ENCODE data around the gene ELMO1.

ELMO1 gene

GRCh38 chr7:37104822-37105518 is 343.7 kb downstream of the ELMO1 start:
- Histone ChIP-seq H3K27ac (ENCODE audit: insufficient read depth in 1 of 2, low read depth in 1 of 2, low read length in 2 of 2, poor library complexity in 1 of 2, severe bottlenecking in 2 of 2) (no peak overlapping the region), H3K9me3 (ENCODE audit: control extremely low read depth in 1 of 5, control insufficient read depth in 4 of 5, insufficient read depth in 2 of 5, low read depth in 1 of 5, low read length in 4 of 5) (no peaks in the 10 kb centered on the region), H3K4me1 (ENCODE audit: control extremely low read depth in 1 of 4, control insufficient read depth in 4 of 4, insufficient read depth in 4 of 4, low read length in 3 of 4) (peaks cover 0 to 25% (median 8%) of the 10 kb centered on the region in 4 experiments), H3K27me3 (replicated peaks in 2 of 5; ENCODE audit: control insufficient read depth in 4 of 5, insufficient read depth in 5 of 5, low read length in 4 of 5) (no peaks in the 10 kb centered on the region), H3K4me3 (ENCODE audit: control insufficient read depth in 1 of 7, extremely low read depth in 1 of 7, insufficient read depth in 4 of 7, low read depth in 2 of 7, low read length in 6 of 7) (no peak overlapping the region), H3K36me3 (ENCODE audit: control insufficient read depth in 4 of 4, insufficient read depth in 4 of 4, low read length in 3 of 4) (peaks cover 8 to 36% (median 24%) of the 10 kb centered on the region in 4 experiments)
- ChIA-PET POLR2A (no interaction called here), CTCF (interaction anchor here (0.6 to 1.4 kb wide), 3 partner anchors 69 to 930 kb away, joined by 3 to 5 read pairs (median 5); no protein-coding TSS in a partner anchor)
- no peak for DNase-seq
- WGBS (ENCODE audit: insufficient coverage): 80% methylated on average over 5 of the region's 6 CpGs

GRCh38 chr7:37102518-37103137 is 346.0 kb downstream of the ELMO1 start:
- Histone ChIP-seq H3K27me3 (replicated peaks in 2 of 5; ENCODE audit: control insufficient read depth in 4 of 5, insufficient read depth in 5 of 5, low read length in 4 of 5) (no peaks in the 10 kb centered on the region), H3K36me3 (ENCODE audit: control insufficient read depth in 4 of 4, insufficient read depth in 4 of 4, low read length in 3 of 4) (peaks cover 11 to 33% (median 23%) of the 10 kb centered on the region in 4 experiments), H3K27ac (ENCODE audit: insufficient read depth in 1 of 2, low read depth in 1 of 2, low read length in 2 of 2, poor library complexity in 1 of 2, severe bottlenecking in 2 of 2) (no peak overlapping the region), H3K9me3 (ENCODE audit: control extremely low read depth in 1 of 5, control insufficient read depth in 4 of 5, insufficient read depth in 2 of 5, low read depth in 1 of 5, low read length in 4 of 5) (no peaks in the 10 kb centered on the region), H3K4me3 (ENCODE audit: control insufficient read depth in 1 of 7, extremely low read depth in 1 of 7, insufficient read depth in 4 of 7, low read depth in 2 of 7, low read length in 6 of 7) (no peak overlapping the region), H3K4me1 (ENCODE audit: control extremely low read depth in 1 of 4, control insufficient read depth in 4 of 4, insufficient read depth in 4 of 4, low read length in 3 of 4) (peaks cover 0 to 22% (median 6%) of the 10 kb centered on the region in 4 experiments)
- ChIA-PET POLR2A (no interaction called here), CTCF (interaction anchor here (1.2 kb wide), 1 partner anchor 8 kb away, joined by 3 read pairs; no protein-coding TSS in a partner anchor)
- DNase-seq: no peak
- WGBS (ENCODE audit: insufficient coverage): no CpG with 5 or more reads among the region's 2 CpGs

GRCh38 chr7:37100735-37101331 is 347.8 kb downstream of the ELMO1 start:
- peaks cover 0 to 22% (median 6%) of the 10 kb centered on the region in 4 experiments for H3K4me1 ChIP-seq (ENCODE audit: control extremely low read depth in 1 of 4, control insufficient read depth in 4 of 4, insufficient read depth in 4 of 4, low read length in 3 of 4)
- ChIA-PET CTCF (interaction anchor here (0.7 kb wide), 1 partner anchor 54 kb away, joined by 3 read pairs; no protein-coding TSS in a partner anchor), POLR2A (interaction anchor here (0.6 kb wide), 1 partner anchor 111 kb away, joined by 3 read pairs; no protein-coding TSS in a partner anchor)
- peaks cover 6 to 33% (median 25%) of the 10 kb centered on the region in 4 experiments for H3K36me3 ChIP-seq (ENCODE audit: control insufficient read depth in 4 of 4, insufficient read depth in 4 of 4, low read length in 3 of 4)
- no peak overlapping the region for H3K4me3 ChIP-seq (ENCODE audit: control insufficient read depth in 1 of 7, extremely low read depth in 1 of 7, insufficient read depth in 4 of 7, low read depth in 2 of 7, low read length in 6 of 7)
- H3K27ac ChIP-seq (ENCODE audit: insufficient read depth in 1 of 2, low read depth in 1 of 2, low read length in 2 of 2, poor library complexity in 1 of 2, severe bottlenecking in 2 of 2): no peak overlapping the region
- DNase-seq: peak; percentile 34 to 79 (median 70)
- no peaks in the 10 kb centered on the region for H3K27me3 ChIP-seq (replicated peaks in 2 of 5; ENCODE audit: control insufficient read depth in 4 of 5, insufficient read depth in 5 of 5, low read length in 4 of 5)
- 64% methylated on average over 6 of the region's 7 CpGs for WGBS (ENCODE audit: insufficient coverage)
- H3K9me3 ChIP-seq (ENCODE audit: control extremely low read depth in 1 of 5, control insufficient read depth in 4 of 5, insufficient read depth in 2 of 5, low read depth in 1 of 5, low read length in 4 of 5): no peaks in the 10 kb centered on the region

GRCh38 chr7:37098762-37099161 is 349.9 kb downstream of the ELMO1 start:
- H3K4me3 ChIP-seq (ENCODE audit: control insufficient read depth in 1 of 7, extremely low read depth in 1 of 7, insufficient read depth in 4 of 7, low read depth in 2 of 7, low read length in 6 of 7): no peak overlapping the region
- H3K36me3 ChIP-seq (ENCODE audit: control insufficient read depth in 4 of 4, insufficient read depth in 4 of 4, low read length in 3 of 4): peaks cover 19 to 52% (median 43%) of the 10 kb centered on the region in 4 experiments
- H3K9me3 ChIP-seq (ENCODE audit: control extremely low read depth in 1 of 5, control insufficient read depth in 4 of 5, insufficient read depth in 2 of 5, low read depth in 1 of 5, low read length in 4 of 5): no peaks in the 10 kb centered on the region
- no peak for DNase-seq
- H3K27me3 ChIP-seq (replicated peaks in 2 of 5; ENCODE audit: control insufficient read depth in 4 of 5, insufficient read depth in 5 of 5, low read length in 4 of 5): no peaks in the 10 kb centered on the region
- no CpG with 5 or more reads among the region's 2 CpGs for WGBS (ENCODE audit: insufficient coverage)
- H3K4me1 ChIP-seq (ENCODE audit: control extremely low read depth in 1 of 4, control insufficient read depth in 4 of 4, insufficient read depth in 4 of 4, low read length in 3 of 4): peaks cover 0 to 22% (median 6%) of the 10 kb centered on the region in 4 experiments
- ChIA-PET POLR2A (no interaction called here), CTCF (interaction anchor here (2.6 kb wide), 1 partner anchor 11 kb away, joined by 6 read pairs; no protein-coding TSS in a partner anchor)
- no peak overlapping the region for H3K27ac ChIP-seq (ENCODE audit: insufficient read depth in 1 of 2, low read depth in 1 of 2, low read length in 2 of 2, poor library complexity in 1 of 2, severe bottlenecking in 2 of 2)

GRCh38 chr7:37097983-37098382 is 350.7 kb downstream of the ELMO1 start:
- Histone ChIP-seq H3K9me3 (ENCODE audit: control extremely low read depth in 1 of 5, control insufficient read depth in 4 of 5, insufficient read depth in 2 of 5, low read depth in 1 of 5, low read length in 4 of 5) (no peaks in the 10 kb centered on the region), H3K4me3 (ENCODE audit: control insufficient read depth in 1 of 7, extremely low read depth in 1 of 7, insufficient read depth in 4 of 7, low read depth in 2 of 7, low read length in 6 of 7) (no peak overlapping the region), H3K4me1 (ENCODE audit: control extremely low read depth in 1 of 4, control insufficient read depth in 4 of 4, insufficient read depth in 4 of 4, low read length in 3 of 4) (peaks cover 0 to 22% (median 6%) of the 10 kb centered on the region in 4 experiments), H3K27ac (ENCODE audit: insufficient read depth in 1 of 2, low read depth in 1 of 2, low read length in 2 of 2, poor library complexity in 1 of 2, severe bottlenecking in 2 of 2) (no peak overlapping the region), H3K36me3 (ENCODE audit: control insufficient read depth in 4 of 4, insufficient read depth in 4 of 4, low read length in 3 of 4) (peaks cover 19 to 60% (median 43%) of the 10 kb centered on the region in 4 experiments), H3K27me3 (replicated peaks in 2 of 5; ENCODE audit: control insufficient read depth in 4 of 5, insufficient read depth in 5 of 5, low read length in 4 of 5) (no peaks in the 10 kb centered on the region)
- 100% methylated on average over 1 of the region's 1 CpG for WGBS (ENCODE audit: insufficient coverage)
- ChIA-PET POLR2A (interaction anchor here (0.8 kb wide), 1 partner anchor 1096 kb away, joined by 6 read pairs; no protein-coding TSS in a partner anchor), CTCF (interaction anchor here (2.6 kb wide), 1 partner anchor 10 kb away, joined by 6 read pairs; no protein-coding TSS in a partner anchor)
- no peak for DNase-seq

- 100% methylated on average over 3 of the region's 8 CpGs for WGBS (ENCODE audit: insufficient coverage)
- CTCF ChIA-PET: interaction anchor here (1.8 to 2.6 kb wide), 2 partner anchors 9 to 82 kb away, joined by 5 to 6 read pairs; no protein-coding TSS in a partner anchor
- DNase-seq: no peak
Observed at GRCh38 chr7:37097276-37097675, 351.4 kb downstream of the ELMO1 start.

More at GRCh38 chr7:37097276-37097675, 351.4 kb downstream of the ELMO1 start:
- H3K9me3 ChIP-seq (ENCODE audit: control extremely low read depth in 1 of 5, control insufficient read depth in 4 of 5, insufficient read depth in 2 of 5, low read depth in 1 of 5, low read length in 4 of 5): no peaks in the 10 kb centered on the region
- no peaks in the 10 kb centered on the region for H3K27me3 ChIP-seq (replicated peaks in 2 of 5; ENCODE audit: control insufficient read depth in 4 of 5, insufficient read depth in 5 of 5, low read length in 4 of 5)
- H3K4me3 ChIP-seq (ENCODE audit: control insufficient read depth in 1 of 7, extremely low read depth in 1 of 7, insufficient read depth in 4 of 7, low read depth in 2 of 7, low read length in 6 of 7): no peak overlapping the region
- H3K36me3 ChIP-seq (ENCODE audit: control insufficient read depth in 4 of 4, insufficient read depth in 4 of 4, low read length in 3 of 4): peaks cover 16 to 64% (median 46%) of the 10 kb centered on the region in 4 experiments
- POLR2A ChIA-PET: interaction anchor here (0.8 kb wide), 1 partner anchor 1097 kb away, joined by 6 read pairs; no protein-coding TSS in a partner anchor
- H3K27ac ChIP-seq (ENCODE audit: insufficient read depth in 1 of 2, low read depth in 1 of 2, low read length in 2 of 2, poor library complexity in 1 of 2, severe bottlenecking in 2 of 2): no peak overlapping the region
- peaks cover 0 to 15% (median 6%) of the 10 kb centered on the region in 4 experiments for H3K4me1 ChIP-seq (ENCODE audit: control extremely low read depth in 1 of 4, control insufficient read depth in 4 of 4, insufficient read depth in 4 of 4, low read length in 3 of 4)
